Mucosa of descending colon (tissue), 3 donors: ENCODE data around the gene FLACC1. TPM values are rescaled to one million over a fixed set of nuclear protein-coding genes. Genes with fewer than 3 reads are reported as not detected.
A peak's percentile ranks its signal among the peaks of the same experiment; 100 is the strongest.

Experiments used
- ATAC-seq: fragments of 200-7000 bp; cut with Tn5 transposase; one replicate; pipeline ENCODE4 v1.9.1; 2020; ENCODE audit warnings: mild to moderate bottlenecking, moderate library complexity
- DNase-seq, 3 donors: peaks; one replicate each; pipeline ENCODE4 v3.0.0-alpha.2; 2020
- H3K36me3 ChIP-seq: fragments of 200-600 bp; one replicate; pipeline ENCODE4 v1.8.0; 2021; ENCODE audit warnings: low read depth, mild to moderate bottlenecking
- H3K4me1 ChIP-seq: fragments of 200-600 bp; one replicate; pipeline ENCODE4 v1.8.0; 2021; ENCODE audit warnings: low read depth, mild to moderate bottlenecking
- H3K4me3 ChIP-seq: fragments of 200-600 bp; one replicate; pipeline ENCODE4 v1.8.0; 2021; ENCODE audit warnings: mild to moderate bottlenecking
- H3K9me3 ChIP-seq: fragments of 200-600 bp; one replicate; pipeline ENCODE4 v1.8.0; 2021; ENCODE audit warnings: mild to moderate bottlenecking
- intact Hi-C, 2 donors: fragments of 100-400 bp; cut with DNase I in 1 of 2; cut with micrococcal nuclease in 1 of 2; formaldehyde crosslinking; loops; one replicate each; pipeline versions ENCODE4 v1.11.0 to v1.11.1; 2022; cut with DNase I, micrococcal nuclease
- total RNA-seq, 3 donors: library from RNA; stranded (reverse); fragmentation: NEBNext Ultra II Directional in 2 of 3; extraction: Animal tissue kit (Norgen Biotek cat#: 25700) in 2 of 3; gene quantifications; one replicate each; pipeline versions ENCODE4 v1.2.1 to v1.2.4, GENCODE V29; 2021 to 2023
- TF ChIP-seq, protein P1 (sequence below): fragments of 200-600 bp; IDR thresholded peaks from one replicate; pipeline ENCODE4 v1.8.0; 2022; ENCODE audit warnings: antibody characterized with exemption, mild to moderate bottlenecking
- donor health status: DM: no; HTN: no; CAD: no; lungs with moderate emphysema.
- donor health status: DM: no; HTN: no; CAD: no.
- donor health status: DM: no; HTN: yes; CAD: no.

The FLACC1 gene
- total RNA-seq, 3 donors from 2014 or later, result 0.93 to 3.5 (median 2.1) TPM

DNA sequence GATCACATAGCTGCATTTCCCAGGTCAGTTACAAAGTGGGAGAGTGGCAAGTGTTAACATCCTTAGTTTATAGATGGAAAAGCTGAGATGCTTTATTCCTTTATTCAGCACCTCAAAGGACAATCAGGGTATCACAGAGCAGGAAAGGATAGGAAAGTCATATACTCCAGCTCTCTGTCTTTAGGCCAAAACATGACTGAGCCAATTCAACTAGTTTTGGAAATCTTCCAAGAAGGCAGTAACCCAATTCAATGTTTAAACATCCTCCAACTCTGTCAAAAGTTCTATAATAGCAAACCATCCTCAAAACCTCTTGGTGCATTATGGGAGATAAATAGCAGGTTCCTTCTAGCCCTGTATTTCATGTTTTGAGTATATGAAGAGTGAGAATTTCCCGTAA lies 71.6 kb downstream of the FLACC1 start:
- no peak overlapping the region for H3K4me3 ChIP-seq
- H3K4me1 ChIP-seq, result no peaks in the 10 kb centered on the region
- TF ChIP-seq, protein P1, sequence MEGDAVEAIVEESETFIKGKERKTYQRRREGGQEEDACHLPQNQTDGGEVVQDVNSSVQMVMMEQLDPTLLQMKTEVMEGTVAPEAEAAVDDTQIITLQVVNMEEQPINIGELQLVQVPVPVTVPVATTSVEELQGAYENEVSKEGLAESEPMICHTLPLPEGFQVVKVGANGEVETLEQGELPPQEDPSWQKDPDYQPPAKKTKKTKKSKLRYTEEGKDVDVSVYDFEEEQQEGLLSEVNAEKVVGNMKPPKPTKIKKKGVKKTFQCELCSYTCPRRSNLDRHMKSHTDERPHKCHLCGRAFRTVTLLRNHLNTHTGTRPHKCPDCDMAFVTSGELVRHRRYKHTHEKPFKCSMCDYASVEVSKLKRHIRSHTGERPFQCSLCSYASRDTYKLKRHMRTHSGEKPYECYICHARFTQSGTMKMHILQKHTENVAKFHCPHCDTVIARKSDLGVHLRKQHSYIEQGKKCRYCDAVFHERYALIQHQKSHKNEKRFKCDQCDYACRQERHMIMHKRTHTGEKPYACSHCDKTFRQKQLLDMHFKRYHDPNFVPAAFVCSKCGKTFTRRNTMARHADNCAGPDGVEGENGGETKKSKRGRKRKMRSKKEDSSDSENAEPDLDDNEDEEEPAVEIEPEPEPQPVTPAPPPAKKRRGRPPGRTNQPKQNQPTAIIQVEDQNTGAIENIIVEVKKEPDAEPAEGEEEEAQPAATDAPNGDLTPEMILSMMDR, result no peak
- H3K9me3 ChIP-seq, result no peaks in the 10 kb centered on the region
- peaks cover 12% of the 10 kb centered on the region for H3K36me3 ChIP-seq
- intact Hi-C loops, result no loop called here
- DNase-seq (no peak), ATAC-seq (no peak)

GRCh38 chr2:201280191-201281040 lies 76.7 kb downstream of the FLACC1 start:
- DNase-seq (no peak), ATAC-seq (no peak)
- Histone ChIP-seq H3K4me1 (no peaks in the 10 kb centered on the region), H3K36me3 (peaks cover 3% of the 10 kb centered on the region), H3K9me3 (no peaks in the 10 kb centered on the region), H3K4me3 (no peak overlapping the region)
- TF ChIP-seq, protein P1, result no peak
- intact Hi-C loops, result no loop called here

DNA sequence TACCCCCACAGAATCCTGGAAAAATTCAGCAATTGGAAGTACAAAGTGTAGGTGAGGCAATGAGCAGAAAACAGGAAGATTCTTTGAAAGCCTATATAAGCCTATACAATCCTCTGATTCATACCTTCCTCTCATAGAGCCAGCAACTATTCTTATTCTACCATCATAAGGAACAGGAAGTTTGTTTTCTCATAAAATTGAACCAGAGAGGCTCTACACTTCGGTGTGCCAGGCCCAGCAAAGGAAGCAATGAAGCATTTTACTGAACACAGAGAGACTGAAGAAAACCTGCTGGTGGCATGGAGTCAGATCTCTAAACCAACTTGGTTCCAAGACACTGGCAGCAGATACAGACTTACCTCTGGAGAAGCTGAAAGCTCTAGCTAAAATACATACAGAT lies 78.1 kb downstream of the FLACC1 start:
- DNase-seq (no peak), ATAC-seq (peak; percentile 76)
- intact Hi-C loops, result no loop called here
- Histone ChIP-seq H3K9me3 (no peaks in the 10 kb centered on the region), H3K4me3 (no peak overlapping the region), H3K4me1 (no peaks in the 10 kb centered on the region), H3K36me3 (no peaks in the 10 kb centered on the region)
- TF ChIP-seq, protein P1, result no peak

DNA sequence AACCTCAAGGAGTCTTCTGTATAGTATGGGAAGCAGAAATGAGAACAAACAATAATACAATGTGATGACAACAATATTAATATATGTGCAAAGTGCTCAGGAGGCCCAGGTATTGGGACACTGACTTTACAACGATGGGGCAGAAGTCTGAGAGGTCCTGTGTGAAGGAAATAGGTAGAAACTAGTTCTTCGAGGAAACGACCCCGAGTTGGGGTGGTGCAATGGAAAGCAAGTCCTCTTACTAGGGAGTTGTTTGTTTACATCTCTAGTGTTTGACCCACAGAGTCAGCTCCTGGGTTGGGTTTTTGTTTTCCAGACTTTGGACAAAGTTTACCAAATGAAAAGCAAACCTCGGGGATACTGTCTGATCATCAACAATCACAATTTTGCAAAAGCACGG lies 80.6 kb downstream of the FLACC1 start:
- H3K4me3 ChIP-seq, result no peak overlapping the region
- H3K36me3 ChIP-seq, result no peaks in the 10 kb centered on the region
- ATAC-seq, result no peak
- intact Hi-C loops, result no loop called here
- DNase-seq, result no peak
- no peaks in the 10 kb centered on the region for H3K9me3 ChIP-seq
- H3K4me1 ChIP-seq, result no peaks in the 10 kb centered on the region
- TF ChIP-seq, protein P1, result no peak

- intact Hi-C loops, result no loop called here
Measured at GRCh38 chr2:201275990-201276389, 81.2 kb downstream of the FLACC1 start.

More at GRCh38 chr2:201275990-201276389, 81.2 kb downstream of the FLACC1 start:
- no peak overlapping the region for H3K4me3 ChIP-seq
- H3K36me3 ChIP-seq, result no peaks in the 10 kb centered on the region
- no peaks in the 10 kb centered on the region for H3K9me3 ChIP-seq
- TF ChIP-seq, protein P1, result no peak
- no peak for ATAC-seq
- H3K4me1 ChIP-seq, result no peaks in the 10 kb centered on the region
- DNase-seq, result no peak
